Measurements from ENCODE around the gene CDH2.

CDH2 gene

DNA sequence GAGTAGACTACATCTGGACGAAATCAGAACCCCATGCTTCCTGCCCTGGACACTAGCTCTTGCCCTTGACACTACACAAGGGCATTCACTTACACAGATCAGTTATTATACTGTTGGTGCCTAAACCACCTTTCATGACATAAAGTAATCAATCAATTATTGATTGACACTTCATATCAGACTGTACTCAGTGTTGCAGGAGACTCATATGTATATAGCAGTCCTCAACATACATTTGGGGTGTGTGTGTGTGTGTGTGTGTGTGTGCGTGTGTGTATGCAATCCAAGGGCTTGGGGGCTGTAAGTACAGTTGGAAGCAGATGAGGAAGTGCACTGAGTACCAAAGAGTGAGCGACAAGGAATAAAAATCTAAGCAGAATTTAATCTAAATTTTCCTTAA, 5.1 kb downstream of the CDH2 start:
- in situ Hi-C loops (cut with HindIII; ENCODE audit: low sequenced_read_pairs) = no loop called here

- in situ Hi-C loops (cut with HindIII; ENCODE audit: low sequenced_read_pairs) = no loop called here
These were observed 8.2 kb downstream of the CDH2 start for GRCh38 chr18:28168725-28169124.

DNA sequence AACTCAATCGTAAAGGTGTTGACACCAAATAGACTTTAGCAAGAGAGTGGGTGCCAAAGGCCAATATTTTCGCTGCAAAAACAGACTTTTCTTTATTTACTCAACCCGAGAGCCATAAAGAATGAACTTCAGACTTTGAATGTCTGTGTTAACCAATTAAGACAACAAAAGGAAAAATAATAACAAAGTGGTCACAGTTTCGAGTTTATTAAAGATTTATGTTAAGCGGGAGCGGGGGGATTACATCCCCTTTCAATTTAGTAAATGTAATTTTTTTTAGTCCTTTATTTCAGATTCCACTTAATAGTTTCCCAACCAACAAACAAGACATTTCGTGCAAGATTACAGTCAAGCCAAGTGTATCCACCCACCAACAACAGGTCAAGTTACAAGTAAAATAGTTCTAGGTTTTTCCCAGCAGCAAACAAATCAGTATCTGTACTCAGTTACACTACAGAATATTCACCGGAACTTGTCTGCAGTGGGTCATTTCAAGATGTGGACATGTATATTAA, 9.0 kb downstream of the CDH2 start:
- in situ Hi-C loops (cut with HindIII; ENCODE audit: low sequenced_read_pairs) = no loop called here

DNA sequence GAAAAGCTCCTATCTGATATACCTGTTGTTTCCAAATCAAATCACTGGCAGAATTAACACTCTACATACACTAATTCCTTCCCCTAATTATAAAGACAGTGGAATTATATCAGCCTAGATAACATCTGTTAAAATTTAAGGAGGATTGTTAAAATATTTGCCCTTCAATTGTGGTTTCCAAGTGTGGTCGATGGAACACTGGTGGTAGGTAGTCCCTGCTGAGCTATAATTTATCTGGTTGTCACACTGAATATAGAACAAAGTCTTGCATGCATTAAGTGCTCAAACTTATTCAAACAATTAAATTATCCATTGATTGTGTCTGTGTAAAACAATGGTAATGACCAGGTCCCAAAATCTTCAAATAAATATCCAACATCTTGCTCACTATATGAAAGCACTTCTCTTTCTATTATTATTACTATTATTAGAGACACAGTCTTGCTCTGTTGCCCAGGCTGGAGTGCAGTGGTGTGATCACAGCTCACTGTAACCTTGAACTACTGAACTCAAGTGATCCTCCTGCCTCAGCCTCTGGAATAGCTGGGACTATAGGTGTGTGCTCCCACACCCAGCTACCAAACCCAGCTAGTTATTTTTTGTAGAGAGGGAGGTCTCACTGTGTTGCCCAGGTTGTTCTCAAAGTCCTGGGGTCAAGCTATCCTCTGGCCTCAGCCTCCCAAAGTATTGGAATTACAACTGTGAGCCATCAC, 12.0 kb downstream of the CDH2 start:
- in situ Hi-C loops (cut with HindIII; ENCODE audit: low sequenced_read_pairs) = no loop called here

DNA sequence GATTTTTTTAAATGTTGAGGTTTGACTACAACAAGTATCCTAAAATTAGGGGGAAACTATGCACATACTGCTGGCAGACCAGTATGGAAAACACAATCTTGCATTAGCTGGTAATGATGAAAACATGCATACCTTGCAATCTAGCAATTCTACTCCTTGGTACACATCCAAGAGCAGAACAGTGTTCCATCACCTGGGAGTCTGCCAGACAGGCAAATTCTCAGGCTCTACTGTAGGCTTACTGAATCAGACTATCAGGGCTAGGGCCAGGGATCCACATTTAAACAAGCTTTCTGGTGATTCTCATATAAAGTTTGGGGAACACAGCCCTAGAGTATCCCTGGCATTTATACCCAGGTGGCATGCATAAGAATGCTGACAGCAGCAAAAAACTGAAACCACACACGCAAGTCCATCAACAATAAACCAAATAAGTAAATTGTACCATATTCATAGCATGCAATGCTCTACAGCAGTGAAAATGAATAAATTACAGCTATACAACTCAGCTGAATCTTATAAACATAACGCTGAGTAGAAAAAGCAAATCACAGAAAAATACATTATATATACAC, 13.6 kb downstream of the CDH2 start:
- in situ Hi-C loops (cut with HindIII; ENCODE audit: low sequenced_read_pairs) = no loop called here

GRCh38 chr18:28161608-28162599, 15.0 kb downstream of the CDH2 start:
- in situ Hi-C loops (cut with HindIII; ENCODE audit: low sequenced_read_pairs) = no loop called here

GRCh38 chr18:28159055-28159454, 17.9 kb downstream of the CDH2 start:
- in situ Hi-C loops (cut with HindIII; ENCODE audit: low sequenced_read_pairs) = no loop called here

- in situ Hi-C loops (cut with HindIII; ENCODE audit: low sequenced_read_pairs) = no loop called here
These were observed 18.8 kb downstream of the CDH2 start for GRCh38 chr18:28158083-28158581.

GRCh38 chr18:28153485-28154065, 23.4 kb downstream of the CDH2 start:
- in situ Hi-C loops (cut with HindIII; ENCODE audit: low sequenced_read_pairs) = no loop called here

DNA sequence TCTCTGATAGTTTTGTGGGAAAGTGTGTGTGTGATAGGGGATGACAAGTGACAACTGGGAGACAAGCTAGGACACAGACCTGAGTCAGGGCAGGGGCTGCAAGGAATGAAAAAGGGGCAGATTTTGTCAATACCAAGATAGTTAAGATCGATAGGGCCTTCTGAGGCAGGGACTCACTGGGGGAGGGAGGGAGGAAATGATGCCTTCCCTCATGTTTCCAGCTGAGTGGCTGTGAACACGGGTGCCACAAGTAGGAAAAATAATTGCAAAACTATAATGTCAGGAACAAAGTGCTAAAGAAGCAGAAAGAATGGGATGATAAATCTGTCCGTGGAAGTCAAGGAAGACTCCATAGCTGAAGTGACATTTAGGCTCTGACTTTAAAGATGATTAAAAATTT, 24.2 kb downstream of the CDH2 start:
- in situ Hi-C loops (cut with HindIII; ENCODE audit: low sequenced_read_pairs) = no loop called here

GRCh38 chr18:28152354-28152753, 24.6 kb downstream of the CDH2 start:
- in situ Hi-C loops (cut with HindIII; ENCODE audit: low sequenced_read_pairs) = no loop called here

DNA sequence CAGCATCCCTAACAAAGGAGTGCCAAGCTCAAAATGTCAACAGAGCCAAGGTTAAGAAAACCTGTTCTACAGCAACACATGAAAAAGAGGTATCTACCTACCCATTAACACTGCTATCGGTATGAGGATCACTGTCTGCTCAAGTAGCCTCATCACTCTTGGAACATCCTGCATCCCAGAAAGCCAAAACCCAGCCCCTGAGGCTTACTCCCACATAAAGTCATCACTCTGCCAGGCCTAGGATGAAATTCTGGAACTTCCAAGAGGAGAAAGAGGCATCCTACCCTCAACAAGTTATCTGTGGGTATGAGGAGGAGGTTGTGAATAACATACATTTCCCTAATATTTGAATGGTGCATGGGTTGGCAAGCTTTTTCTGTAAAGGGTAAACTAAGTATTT, 25.5 kb downstream of the CDH2 start:
- in situ Hi-C loops (cut with HindIII; ENCODE audit: low sequenced_read_pairs) = no loop called here

DNA sequence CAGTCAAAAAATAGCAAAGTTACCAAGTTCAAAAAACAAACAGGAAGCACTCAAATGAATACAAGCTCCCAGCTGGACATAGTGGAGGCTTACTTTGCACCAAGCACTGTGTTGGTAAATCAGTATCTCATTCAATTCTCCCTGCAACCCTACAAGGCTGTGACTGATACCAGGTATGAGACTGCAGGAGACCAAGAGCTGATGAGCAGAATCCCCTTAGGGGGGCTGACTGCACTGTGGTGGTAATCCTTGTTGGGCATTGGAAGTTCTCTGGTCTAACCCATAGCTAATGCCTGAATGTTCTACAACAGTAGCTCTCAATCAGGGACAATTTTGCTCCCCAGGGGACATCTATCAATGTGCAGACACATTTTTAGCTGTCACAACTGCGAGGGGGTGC, 26.0 kb downstream of the CDH2 start:
- in situ Hi-C loops (cut with HindIII; ENCODE audit: low sequenced_read_pairs) = no loop called here

GRCh38 chr18:28149810-28150420, 27.0 kb downstream of the CDH2 start:
- in situ Hi-C loops (cut with HindIII; ENCODE audit: low sequenced_read_pairs) = no loop called here

DNA sequence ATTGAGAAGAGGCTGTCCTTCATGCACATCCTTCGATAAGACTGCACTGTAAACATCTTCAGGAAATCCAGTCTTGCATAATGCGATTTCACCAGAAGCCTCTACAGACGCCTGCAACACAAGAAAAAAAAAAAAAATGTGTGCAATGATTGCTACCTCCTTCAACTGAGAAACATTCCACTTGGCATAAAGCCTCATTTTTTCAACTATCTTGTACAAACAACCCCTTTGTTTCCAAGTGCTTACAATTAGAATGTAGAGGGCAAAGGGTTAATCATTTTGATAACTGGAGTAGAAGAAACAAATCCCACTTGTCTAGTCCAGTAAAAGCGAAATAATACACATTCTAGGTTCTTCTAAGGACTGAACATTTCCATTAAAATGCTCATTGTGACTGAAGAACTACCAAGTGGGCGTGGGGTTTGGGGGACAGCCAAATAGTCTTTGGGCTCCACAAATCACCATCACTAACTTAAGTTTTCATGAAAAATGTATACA, 29.2 kb downstream of the CDH2 start:
- in situ Hi-C loops (cut with HindIII; ENCODE audit: low sequenced_read_pairs) = no loop called here

- in situ Hi-C loops (cut with HindIII; ENCODE audit: low sequenced_read_pairs) = no loop called here
These were observed 33.2 kb downstream of the CDH2 start for GRCh38 chr18:28143725-28144124.

DNA sequence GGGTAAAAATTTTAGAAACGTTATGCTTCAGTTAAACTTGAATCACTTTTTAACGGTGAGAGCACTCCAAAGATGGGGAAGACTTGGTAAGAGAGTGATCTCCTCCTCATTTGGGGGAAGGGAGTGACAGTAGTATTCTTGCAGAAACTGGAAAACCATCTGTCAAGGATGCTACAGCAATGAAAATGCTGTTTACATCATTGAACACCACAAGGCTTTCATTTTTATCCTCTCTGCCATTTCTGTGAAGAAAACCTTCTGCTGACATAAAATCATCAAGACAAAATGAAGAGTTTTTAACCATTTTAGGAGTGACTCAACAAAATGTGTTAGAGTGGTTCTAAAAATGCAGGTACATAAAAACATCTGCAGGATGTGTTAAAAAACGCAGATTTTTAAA, 38.1 kb downstream of the CDH2 start:
- in situ Hi-C loops (cut with HindIII; ENCODE audit: low sequenced_read_pairs) = no loop called here

DNA sequence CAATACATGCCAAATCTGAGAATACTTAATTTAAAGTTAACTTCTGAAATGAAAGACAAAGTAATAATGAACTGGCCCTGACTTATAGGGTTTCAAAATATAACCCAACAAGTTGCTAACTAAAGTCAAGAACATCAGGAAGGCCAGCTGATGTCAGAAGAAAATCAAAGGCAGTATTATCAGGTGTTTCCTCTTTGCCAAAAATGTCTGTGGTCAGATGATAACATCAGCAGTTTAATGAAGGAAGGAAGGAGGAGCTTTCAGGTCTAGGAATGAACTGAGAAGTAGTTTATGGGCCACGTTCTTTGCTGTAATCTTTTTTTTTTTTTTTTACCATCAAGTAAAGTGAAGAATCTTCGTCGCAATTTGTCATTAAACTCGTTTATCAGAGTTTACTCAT, 40.9 kb downstream of the CDH2 start:
- in situ Hi-C loops (cut with HindIII; ENCODE audit: low sequenced_read_pairs) = no loop called here

DNA sequence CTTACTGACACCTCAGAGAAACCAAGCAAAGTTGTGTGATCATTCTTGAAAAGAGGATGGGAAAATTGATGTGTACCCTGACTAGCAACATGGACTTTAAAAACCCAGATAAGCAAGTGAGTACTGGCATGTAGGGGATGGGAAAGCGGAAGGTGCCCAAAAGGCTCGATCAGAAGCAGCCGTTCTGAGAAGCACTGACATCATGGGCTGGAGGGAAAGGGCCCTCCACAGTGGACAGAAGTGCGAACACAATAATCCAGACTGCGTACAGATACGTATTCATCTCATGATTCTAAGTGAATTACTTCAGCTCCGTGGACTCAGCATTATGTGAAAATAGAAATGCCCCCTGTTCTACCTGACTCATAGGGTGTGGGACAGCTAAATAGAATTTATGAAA, 42.2 kb downstream of the CDH2 start:
- in situ Hi-C loops (cut with HindIII; ENCODE audit: low sequenced_read_pairs) = no loop called here

GRCh38 chr18:28132084-28132483, 44.8 kb downstream of the CDH2 start:
- in situ Hi-C loops (cut with HindIII; ENCODE audit: low sequenced_read_pairs) = no loop called here

DNA sequence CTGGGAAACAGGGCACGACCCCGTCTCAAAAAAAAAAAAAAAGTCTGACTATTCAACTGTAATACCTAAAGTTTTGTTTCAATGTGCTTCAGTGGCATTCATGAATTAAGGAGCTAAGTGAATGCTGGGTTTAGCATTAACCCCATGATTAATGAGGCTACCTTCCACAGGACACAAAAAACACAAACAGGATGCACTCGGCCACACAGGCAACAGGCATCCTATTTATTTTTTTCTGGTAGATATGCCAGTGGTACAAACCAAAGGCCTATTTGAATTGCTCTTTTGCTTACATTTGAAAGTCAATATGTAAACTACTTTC, 48.3 kb downstream of the CDH2 start:
- in situ Hi-C loops (cut with HindIII; ENCODE audit: low sequenced_read_pairs) = no loop called here
